Caco-2 (cell line): ENCODE measurements around the gene DAB1. TPM values are rescaled to one million over a fixed set of nuclear protein-coding genes. Genes with fewer than 3 reads are reported as not detected.

Experiments
- BruUV-seq: library from RNA; stranded (reverse); fragments of 400-500 nt; replicated peaks from 2 replicates; lab custom pipeline; 2021; lab: Mats Ljungman, UMichigan
- CTCF ChIA-PET: fragments of 300-600 bp; sonication (Branson Sonifier 250); formaldehyde crosslinking; loops from one replicate; lab custom pipeline; 2022; ENCODE audit warnings: antibody characterized with exemption; lab: Charles Lee
- POLR2A ChIA-PET: fragments of 300-600 bp; sonication (Branson Sonifier 250); formaldehyde crosslinking; loops from one replicate; lab custom pipeline; 2022; ENCODE audit warnings: antibody characterized with exemption; lab: Charles Lee
- DNase-seq, 2 experiments: peaks; one replicate each; pipeline versions ENCODE4 v3.0.0 to v3.0.0-alpha.2; 2020 to 2022
- H3K27me3 ChIP-seq: replicated peaks from 2 replicates; pipeline ENCODE4 v1.6.0; 2011; ENCODE audit warnings: low read length; ENCODE audit not compliant: control insufficient read depth, insufficient read depth
- H3K36me3 ChIP-seq: 2 replicates; pipeline ENCODE4 v1.5.1; 2011; ENCODE audit warnings: low read length; ENCODE audit not compliant: control insufficient read depth, insufficient read depth
- H3K4me1 ChIP-seq: fragments of 250-450 bp; sonication (Bioruptor Pico); 2 replicates; pipeline ENCODE4 v1.5.1; 2020; ENCODE audit warnings: mild to moderate bottlenecking
- H3K4me3 ChIP-seq: 2 replicates; pipeline ENCODE4 v1.5.1; 2011; ENCODE audit warnings: low read depth, mild to moderate bottlenecking, control low read depth, low read length
- H3K9me3 ChIP-seq: fragments of 250-450 bp; sonication (Bioruptor Pico); 2 replicates; pipeline ENCODE4 v1.5.1; 2020; ENCODE audit warnings: mild to moderate bottlenecking, moderate library complexity
- H3K27ac Mint-ChIP-seq: one replicate; pipeline ENCODE4 v1.8.0; 2022; ENCODE audit warnings: mixed read lengths; ENCODE audit not compliant: unreplicated experiment
- H3K27me3 Mint-ChIP-seq: one replicate; pipeline ENCODE4 v1.8.0; 2022; ENCODE audit warnings: mixed read lengths; ENCODE audit not compliant: insufficient read depth, unreplicated experiment
- H3K36me3 Mint-ChIP-seq: one replicate; pipeline ENCODE4 v1.8.0; 2022; ENCODE audit warnings: mild to moderate bottlenecking, mixed read lengths; ENCODE audit not compliant: insufficient read depth, unreplicated experiment
- H3K4me1 Mint-ChIP-seq: one replicate; pipeline ENCODE4 v1.8.0; 2022; ENCODE audit warnings: low read depth, mixed read lengths; ENCODE audit not compliant: unreplicated experiment
- H3K4me3 Mint-ChIP-seq: one replicate; pipeline ENCODE4 v1.8.0; 2022; ENCODE audit warnings: mild to moderate bottlenecking, moderate library complexity, mixed read lengths; ENCODE audit not compliant: unreplicated experiment
- H3K9me3 Mint-ChIP-seq: one replicate; pipeline ENCODE4 v1.8.0; 2022; ENCODE audit warnings: mixed read lengths; ENCODE audit not compliant: unreplicated experiment
- intact Hi-C: fragments of 100-400 bp; cut with micrococcal nuclease; formaldehyde crosslinking; loops from one replicate; pipeline ENCODE4 v1.10.0; 2022; ENCODE audit not compliant: unreplicated experiment
- total RNA-seq: library from RNA; stranded (reverse); gene quantifications from 2 replicates; pipeline ENCODE4 v1.2.3, GENCODE V29; 2022
- TF ChIP-seq, protein P1 (sequence below), 2 experiments: fragments of 200-600 bp in 1 of 2; IDR thresholded peaks; 1 replicate in 1 of 2; 2 replicates in 1 of 2; pipeline versions ENCODE4 v1.5.1 to v1.8.0; 2011 to 2022; ENCODE audit warnings: antibody characterized with exemption in 1 of 2, control low read depth in 1 of 2, inconsistent platforms in 1 of 2, low read depth in 1 of 2, low read length in 1 of 2, mild to moderate bottlenecking in 1 of 2, moderate library complexity in 1 of 2; ENCODE audit not compliant: insufficient read depth in 1 of 2, severe bottlenecking in 1 of 2, unreplicated experiment in 1 of 2

The DAB1 gene
- total RNA-seq, 1 experiment from 2014 or later, result 0.32 TPM

DNA sequence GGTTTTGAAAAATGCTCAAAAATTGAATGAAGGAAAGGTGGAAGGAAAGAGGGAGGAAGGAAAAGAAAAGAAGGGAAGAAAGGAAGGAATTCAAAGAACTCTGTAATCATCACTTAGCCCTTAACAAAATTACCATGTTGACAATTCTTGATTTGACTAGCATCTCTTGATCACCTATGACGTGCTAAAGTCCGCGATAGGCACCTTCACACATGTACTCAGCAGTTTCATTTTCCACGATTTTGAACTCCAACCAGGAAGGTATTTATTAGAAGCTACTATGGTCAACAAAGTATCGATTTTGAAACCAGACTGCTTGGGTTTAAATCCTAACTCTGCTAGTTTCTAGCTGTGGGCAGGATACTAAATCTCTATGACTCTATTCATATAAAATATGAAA, 146.9 kb downstream of the DAB1 start:
- CTCF ChIA-PET, result no interaction called here
- Histone ChIP-seq H3K27me3 (no peaks in the 10 kb centered on the region), H3K9me3 (no peaks in the 10 kb centered on the region), H3K36me3 (no peaks in the 10 kb centered on the region), H3K4me3 (no peak overlapping the region), H3K4me1 (peaks cover 43% of the 10 kb centered on the region)
- no peak for DNase-seq
- H3K4me1 Mint-ChIP-seq, result peaks cover 20% of the 10 kb centered on the region
- TF ChIP-seq, protein P1, sequence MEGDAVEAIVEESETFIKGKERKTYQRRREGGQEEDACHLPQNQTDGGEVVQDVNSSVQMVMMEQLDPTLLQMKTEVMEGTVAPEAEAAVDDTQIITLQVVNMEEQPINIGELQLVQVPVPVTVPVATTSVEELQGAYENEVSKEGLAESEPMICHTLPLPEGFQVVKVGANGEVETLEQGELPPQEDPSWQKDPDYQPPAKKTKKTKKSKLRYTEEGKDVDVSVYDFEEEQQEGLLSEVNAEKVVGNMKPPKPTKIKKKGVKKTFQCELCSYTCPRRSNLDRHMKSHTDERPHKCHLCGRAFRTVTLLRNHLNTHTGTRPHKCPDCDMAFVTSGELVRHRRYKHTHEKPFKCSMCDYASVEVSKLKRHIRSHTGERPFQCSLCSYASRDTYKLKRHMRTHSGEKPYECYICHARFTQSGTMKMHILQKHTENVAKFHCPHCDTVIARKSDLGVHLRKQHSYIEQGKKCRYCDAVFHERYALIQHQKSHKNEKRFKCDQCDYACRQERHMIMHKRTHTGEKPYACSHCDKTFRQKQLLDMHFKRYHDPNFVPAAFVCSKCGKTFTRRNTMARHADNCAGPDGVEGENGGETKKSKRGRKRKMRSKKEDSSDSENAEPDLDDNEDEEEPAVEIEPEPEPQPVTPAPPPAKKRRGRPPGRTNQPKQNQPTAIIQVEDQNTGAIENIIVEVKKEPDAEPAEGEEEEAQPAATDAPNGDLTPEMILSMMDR (IDR thresholded peaks at IDR 0.05; ENCODE audit: insufficient read depth in 1 of 2, low read depth in 1 of 2, low read length in 1 of 2, severe bottlenecking in 1 of 2, unreplicated experiment in 1 of 2), result no peak
- no TSS peak for BruUV-seq
- no peaks in the 10 kb centered on the region for H3K9me3 Mint-ChIP-seq
- H3K4me3 Mint-ChIP-seq, result no peak overlapping the region
- H3K27ac Mint-ChIP-seq, result no peak overlapping the region
- POLR2A ChIA-PET, result no interaction called here
- intact Hi-C loops, result no loop called here
- H3K36me3 Mint-ChIP-seq, result no peaks in the 10 kb centered on the region
- no peaks in the 10 kb centered on the region for H3K27me3 Mint-ChIP-seq

- Histone ChIP-seq H3K36me3 (no peaks in the 10 kb centered on the region), H3K27me3 (no peaks in the 10 kb centered on the region), H3K4me3 (no peak overlapping the region), H3K4me1 (peaks cover 6% of the 10 kb centered on the region; the same call in 1 of the 2 replicates), H3K9me3 (no peaks in the 10 kb centered on the region)
- Mint-ChIP-seq H3K36me3 (no peaks in the 10 kb centered on the region), H3K27ac (no peak overlapping the region), H3K4me1 (no peaks in the 10 kb centered on the region), H3K27me3 (no peaks in the 10 kb centered on the region), H3K4me3 (no peak overlapping the region), H3K9me3 (no peaks in the 10 kb centered on the region)
- BruUV-seq, result no TSS peak
- no peak for DNase-seq
- ChIA-PET CTCF (no interaction called here), POLR2A (no interaction called here)
- intact Hi-C loops, result no loop called here
- TF ChIP-seq, protein P1 (IDR thresholded peaks at IDR 0.05; ENCODE audit: insufficient read depth in 1 of 2, low read depth in 1 of 2, low read length in 1 of 2, severe bottlenecking in 1 of 2, unreplicated experiment in 1 of 2), result no peak
These were observed 151.3 kb downstream of the DAB1 start for GRCh38 chr1:57272601-57273000.

DNA sequence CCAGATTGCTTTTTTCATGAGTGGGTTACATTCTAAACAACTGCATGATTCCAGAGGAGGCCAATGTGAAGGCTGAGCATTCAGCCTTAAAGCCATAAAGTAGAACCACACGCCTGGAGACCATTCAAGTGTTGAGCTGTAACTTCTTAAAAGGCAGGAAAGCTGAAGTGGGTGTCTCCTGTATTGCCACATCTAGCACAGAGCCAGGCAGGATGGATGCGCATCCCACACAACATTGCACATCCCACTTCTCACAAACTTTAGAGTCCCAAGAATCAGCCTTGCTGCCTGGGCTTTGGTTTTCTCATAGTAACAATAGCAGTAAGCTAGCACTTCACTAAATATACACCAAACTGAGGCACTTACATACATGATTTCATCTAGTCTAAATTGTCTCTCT, 151.7 kb downstream of the DAB1 start:
- BruUV-seq, result no TSS peak
- no peak overlapping the region for H3K4me3 ChIP-seq

More for the DNA sequence above, 151.7 kb downstream of the DAB1 start:
- ChIA-PET CTCF (no interaction called here), POLR2A (no interaction called here)
- intact Hi-C loops, result no loop called here
- H3K36me3 Mint-ChIP-seq, result no peaks in the 10 kb centered on the region
- no peak overlapping the region for H3K4me3 Mint-ChIP-seq
- TF ChIP-seq, protein P1 (IDR thresholded peaks at IDR 0.05; ENCODE audit: insufficient read depth in 1 of 2, low read depth in 1 of 2, low read length in 1 of 2, severe bottlenecking in 1 of 2, unreplicated experiment in 1 of 2), result no peak
- H3K27ac Mint-ChIP-seq, result no peak overlapping the region
- no peaks in the 10 kb centered on the region for H3K27me3 Mint-ChIP-seq
- H3K9me3 Mint-ChIP-seq, result no peaks in the 10 kb centered on the region
- H3K4me1 Mint-ChIP-seq, result no peaks in the 10 kb centered on the region
- no peak for DNase-seq
- Histone ChIP-seq H3K27me3 (no peaks in the 10 kb centered on the region), H3K9me3 (no peaks in the 10 kb centered on the region), H3K4me1 (peaks cover 6% of the 10 kb centered on the region; the same call in 1 of the 2 replicates), H3K36me3 (no peaks in the 10 kb centered on the region)
